Rectal smooth muscle tissue (tissue), 1 donor: Measurements from ENCODE around the gene GPAT2.
"Not testable (repeated sequence)": the region's sequence is repeated elsewhere in the genome, so short reads cannot be mapped to it uniquely, and the experiment has no call there.

Source experiments
- H3K27ac ChIP-seq: one replicate; pipeline ENCODE4 v1.7.0; 2013; ENCODE audit warnings: low read depth, low read length, inconsistent platforms
- H3K27me3 ChIP-seq: one replicate; pipeline ENCODE4 v1.7.0; 2013; ENCODE audit warnings: low read length; ENCODE audit not compliant: control insufficient read depth, insufficient read depth
- H3K36me3 ChIP-seq: one replicate; pipeline ENCODE4 v1.7.0; 2013; ENCODE audit warnings: low read length; ENCODE audit not compliant: control insufficient read depth, insufficient read depth
- H3K4me1 ChIP-seq: one replicate; pipeline ENCODE4 v1.7.0; 2013; ENCODE audit warnings: low read length; ENCODE audit not compliant: control insufficient read depth, insufficient read depth
- H3K4me3 ChIP-seq: one replicate; pipeline ENCODE4 v1.7.0; 2013; ENCODE audit warnings: low read length
- H3K9ac ChIP-seq: one replicate; pipeline ENCODE4 v1.7.0; 2013; ENCODE audit warnings: low read length

GPAT2 gene

GRCh38 chr2:96025194-96025492, 9.6 kb downstream of the GPAT2 start:
- H3K27me3 ChIP-seq = no peaks in the 10 kb centered on the region
- no peak overlapping the region for H3K9ac ChIP-seq
- H3K36me3 ChIP-seq = no peaks in the 10 kb centered on the region
- H3K27ac ChIP-seq = no peak overlapping the region
- H3K4me1 ChIP-seq = no peaks in the 10 kb centered on the region
- no peak overlapping the region for H3K4me3 ChIP-seq

GRCh38 chr2:96024336-96025193, 10.2 kb downstream of the GPAT2 start:
- no peaks in the 10 kb centered on the region for H3K4me1 ChIP-seq
- H3K9ac ChIP-seq = no peak overlapping the region
- H3K4me3 ChIP-seq = no peak overlapping the region
- H3K36me3 ChIP-seq = no peaks in the 10 kb centered on the region
- no peak overlapping the region for H3K27ac ChIP-seq
- no peaks in the 10 kb centered on the region for H3K27me3 ChIP-seq

GRCh38 chr2:96023701-96024100, 11.0 kb downstream of the GPAT2 start:
- H3K4me1 ChIP-seq, H3K27me3 ChIP-seq, H3K4me3 ChIP-seq, H3K27ac ChIP-seq, H3K9ac ChIP-seq, H3K36me3 ChIP-seq: not testable (repeated sequence)

GRCh38 chr2:96022701-96023447, 11.8 kb downstream of the GPAT2 start:
- H3K27me3 ChIP-seq, H3K36me3 ChIP-seq, H3K9ac ChIP-seq, H3K4me3 ChIP-seq, H3K27ac ChIP-seq, H3K4me1 ChIP-seq: not testable (repeated sequence)

GRCh38 chr2:96022126-96022525, 12.6 kb downstream of the GPAT2 start:
- not testable (repeated sequence) for H3K4me3 ChIP-seq, H3K27ac ChIP-seq, H3K27me3 ChIP-seq, H3K4me1 ChIP-seq, H3K9ac ChIP-seq, H3K36me3 ChIP-seq

GRCh38 chr2:96021142-96021541, 13.6 kb downstream of the GPAT2 start:
- H3K27ac ChIP-seq, H3K4me3 ChIP-seq, H3K27me3 ChIP-seq, H3K36me3 ChIP-seq, H3K9ac ChIP-seq, H3K4me1 ChIP-seq: not testable (repeated sequence)

GRCh38 chr2:96019909-96020590, 14.7 kb downstream of the GPAT2 start:
- not testable (repeated sequence) for H3K36me3 ChIP-seq, H3K4me3 ChIP-seq, H3K27me3 ChIP-seq, H3K4me1 ChIP-seq, H3K27ac ChIP-seq, H3K9ac ChIP-seq

- not testable (repeated sequence) for H3K27ac ChIP-seq, H3K4me3 ChIP-seq, H3K4me1 ChIP-seq, H3K27me3 ChIP-seq, H3K9ac ChIP-seq, H3K36me3 ChIP-seq
Measured at GRCh38 chr2:96016321-96016720, 18.4 kb downstream of the GPAT2 start.

GRCh38 chr2:96012792-96013264, 21.9 kb downstream of the GPAT2 start:
- not testable (repeated sequence) for H3K27ac ChIP-seq, H3K9ac ChIP-seq, H3K27me3 ChIP-seq, H3K36me3 ChIP-seq, H3K4me1 ChIP-seq, H3K4me3 ChIP-seq

- not testable (repeated sequence) for H3K27ac ChIP-seq
Measured at GRCh38 chr2:96012086-96012791, 22.5 kb downstream of the GPAT2 start.

GRCh38 chr2:96011129-96011455, 23.6 kb downstream of the GPAT2 start:
- H3K4me3 ChIP-seq, H3K4me1 ChIP-seq, H3K27me3 ChIP-seq, H3K9ac ChIP-seq, H3K36me3 ChIP-seq, H3K27ac ChIP-seq: not testable (repeated sequence)

More at GRCh38 chr2:96012086-96012791, 22.5 kb downstream of the GPAT2 start:
- not testable (repeated sequence) for H3K27me3 ChIP-seq, H3K4me1 ChIP-seq, H3K36me3 ChIP-seq, H3K9ac ChIP-seq, H3K4me3 ChIP-seq

- not testable (repeated sequence) for H3K27ac ChIP-seq, H3K27me3 ChIP-seq, H3K36me3 ChIP-seq, H3K4me1 ChIP-seq, H3K9ac ChIP-seq
- H3K4me3 ChIP-seq = peak overlapping the region; percentile 56
Measured at GRCh38 chr2:96010320-96011128, 24.2 kb downstream of the GPAT2 start.
